Measurements from ENCODE around the gene KRTAP2-1. TPM values are rescaled to one million over a fixed set of nuclear protein-coding genes. Genes with fewer than 3 reads are reported as not detected.
A peak's percentile ranks its signal among the peaks of the same experiment; 100 is the strongest.
"Not testable (repeated sequence)": the region's sequence is repeated elsewhere in the genome, so short reads cannot be mapped to it uniquely, and the experiment has no call there.

The KRTAP2-1 gene, protein sequence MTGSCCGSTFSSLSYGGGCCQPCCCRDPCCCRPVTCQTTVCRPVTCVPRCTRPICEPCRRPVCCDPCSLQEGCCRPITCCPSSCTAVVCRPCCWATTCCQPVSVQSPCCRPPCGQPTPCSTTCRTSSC
- not detected in 2 replicates for total RNA-seq (2014; rRNA removed; shearing (Covaris generic); ENCODE audit: low replicate concordance)

- not testable (repeated sequence) for H3K36me3 ChIP-seq, H3K27me3 ChIP-seq, H3K4me3 ChIP-seq, DNase-seq
- peaks cover 14% of the 10 kb centered on the region for H3K9me3 ChIP-seq
Observed at GRCh38 chr17:41046735-41047465, at the start of gene KRTAP2-1. Gene KRTAP2-1 (minus strand): TSS chr17:41047316. CDS start chr17:41047267, 49 bp downstream.

DNA sequence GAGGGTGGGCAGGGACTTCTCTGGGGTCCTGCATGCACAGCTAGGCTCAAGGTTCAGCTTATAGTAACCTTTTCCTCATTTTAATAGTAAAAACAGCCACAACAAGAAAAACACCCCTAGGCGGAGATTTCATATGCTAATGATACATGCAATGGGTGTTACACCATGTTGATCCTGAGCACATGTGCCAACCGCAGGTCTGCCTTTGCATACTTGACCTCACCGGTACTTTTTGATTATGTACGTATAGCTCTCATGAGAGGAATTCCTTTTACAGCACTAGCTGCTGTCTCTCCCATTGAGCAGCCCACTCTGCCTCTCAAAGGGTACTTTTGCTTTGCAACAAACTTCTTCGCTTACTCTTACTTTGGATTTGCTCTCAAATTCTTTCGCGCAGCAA is 48.9 kb upstream of the KRTAP2-1 start:
- Histone ChIP-seq H3K9me3 (peaks cover 6% of the 10 kb centered on the region), H3K27me3 (no peaks in the 10 kb centered on the region), H3K4me3 (no peak overlapping the region), H3K36me3 (no peaks in the 10 kb centered on the region)
- no peak for DNase-seq

GRCh38 chr17:41088760-41089352 is 41.7 kb upstream of the KRTAP2-1 start:
- H3K4me3 ChIP-seq, DNase-seq, H3K27me3 ChIP-seq, H3K36me3 ChIP-seq, H3K9me3 ChIP-seq: not testable (repeated sequence)

DNA sequence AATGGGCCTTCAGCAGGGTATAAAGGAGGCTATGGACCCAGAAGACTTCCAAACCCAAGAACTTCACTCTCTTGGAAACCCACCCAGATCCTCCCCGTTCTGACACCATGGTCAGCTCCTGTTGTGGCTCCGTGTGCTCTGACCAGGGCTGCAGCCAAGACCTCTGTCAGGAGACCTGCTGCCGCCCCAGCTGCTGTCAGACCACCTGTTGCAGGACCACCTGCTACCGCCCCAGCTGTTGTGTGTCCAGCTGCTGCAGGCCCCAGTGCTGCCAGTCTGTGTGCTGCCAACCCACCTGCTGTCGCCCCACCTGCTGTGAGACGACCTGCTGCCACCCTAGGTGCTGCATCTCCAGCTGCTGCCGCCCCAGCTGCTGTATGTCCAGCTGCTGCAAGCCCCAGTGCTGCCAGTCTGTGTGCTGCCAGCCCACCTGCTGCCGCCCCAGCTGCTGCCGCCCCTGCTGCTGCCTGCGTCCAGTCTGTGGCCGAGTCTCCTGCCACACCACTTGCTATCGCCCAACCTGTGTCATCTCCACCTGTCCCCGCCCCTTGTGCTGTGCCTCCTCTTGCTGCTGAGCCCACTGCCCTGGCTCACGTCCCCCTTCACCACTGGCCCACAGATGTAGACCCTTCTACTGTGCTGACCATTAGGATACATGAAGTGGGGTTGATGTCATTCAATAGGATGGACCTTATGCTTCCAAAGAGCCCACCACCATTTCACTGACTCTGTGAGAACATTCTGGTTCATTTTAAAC is 37.2 kb upstream of the KRTAP2-1 start, which contains the start of gene KRTAP4-7:
TSS of gene KRTAP4-7 (plus strand) at position 51 of the 757 bp plus-strand sequence. CDS start at position 108, 57 bp downstream.
- DNase-seq, H3K9me3 ChIP-seq, H3K27me3 ChIP-seq, H3K4me3 ChIP-seq, H3K36me3 ChIP-seq: not testable (repeated sequence)

DNA sequence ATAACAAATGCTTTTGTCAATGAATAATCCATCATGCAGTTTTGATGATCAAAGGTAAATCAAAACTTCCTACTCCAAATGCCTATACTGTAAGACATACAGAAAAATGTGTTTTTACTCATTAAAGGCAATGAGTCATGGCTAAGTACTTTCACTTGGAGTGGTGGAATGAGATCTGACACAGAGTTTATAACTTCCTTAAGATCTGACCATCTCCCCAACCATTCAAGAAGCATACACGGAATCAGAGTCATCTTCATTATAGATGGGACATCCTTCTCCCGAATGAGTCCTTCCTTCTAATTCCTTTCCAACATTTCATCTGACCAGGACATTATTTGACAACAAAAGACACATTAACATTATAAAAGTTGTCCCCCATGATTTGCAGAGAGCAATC is 36.3 kb upstream of the KRTAP2-1 start:
- not testable (repeated sequence) for H3K4me3 ChIP-seq, DNase-seq, H3K27me3 ChIP-seq, H3K36me3 ChIP-seq, H3K9me3 ChIP-seq

- no peak for DNase-seq
- no peaks in the 10 kb centered on the region for H3K36me3 ChIP-seq
- no peaks in the 10 kb centered on the region for H3K9me3 ChIP-seq
- H3K4me3 ChIP-seq, result no peak overlapping the region
- H3K27me3 ChIP-seq, result no peaks in the 10 kb centered on the region
Observed at GRCh38 chr17:41082626-41083025, 35.5 kb upstream of the KRTAP2-1 start.

GRCh38 chr17:41076788-41077187 is 29.7 kb upstream of the KRTAP2-1 start:
- DNase-seq, result no peak
- Histone ChIP-seq H3K9me3 (no peaks in the 10 kb centered on the region), H3K4me3 (no peak overlapping the region), H3K36me3 (no peaks in the 10 kb centered on the region), H3K27me3 (no peaks in the 10 kb centered on the region)

GRCh38 chr17:41073676-41074075 is 26.6 kb upstream of the KRTAP2-1 start:
- no peak for DNase-seq
- no peaks in the 10 kb centered on the region for H3K27me3 ChIP-seq
- no peaks in the 10 kb centered on the region for H3K9me3 ChIP-seq
- H3K4me3 ChIP-seq, result no peak overlapping the region
- H3K36me3 ChIP-seq, result no peaks in the 10 kb centered on the region

GRCh38 chr17:41071606-41072360 is 24.7 kb upstream of the KRTAP2-1 start:
- H3K27me3 ChIP-seq, result no peaks in the 10 kb centered on the region
- no peaks in the 10 kb centered on the region; the same call in 1 of the 2 replicates for H3K9me3 ChIP-seq
- no peak for DNase-seq
- no peak overlapping the region for H3K4me3 ChIP-seq
- H3K36me3 ChIP-seq, result no peaks in the 10 kb centered on the region

GRCh38 chr17:41069031-41069430 is 21.9 kb upstream of the KRTAP2-1 start:
- no peaks in the 10 kb centered on the region for H3K27me3 ChIP-seq
- H3K36me3 ChIP-seq, result no peaks in the 10 kb centered on the region
- H3K4me3 ChIP-seq, result no peak overlapping the region
- H3K9me3 ChIP-seq, result no peaks in the 10 kb centered on the region; the same call in 1 of the 2 replicates
- DNase-seq, result no peak

GRCh38 chr17:41067281-41067680 is 20.2 kb upstream of the KRTAP2-1 start:
- no peak for DNase-seq
- Histone ChIP-seq H3K27me3 (no peaks in the 10 kb centered on the region), H3K4me3 (no peak overlapping the region), H3K9me3 (no peaks in the 10 kb centered on the region; the same call in 1 of the 2 replicates), H3K36me3 (no peaks in the 10 kb centered on the region)

DNA sequence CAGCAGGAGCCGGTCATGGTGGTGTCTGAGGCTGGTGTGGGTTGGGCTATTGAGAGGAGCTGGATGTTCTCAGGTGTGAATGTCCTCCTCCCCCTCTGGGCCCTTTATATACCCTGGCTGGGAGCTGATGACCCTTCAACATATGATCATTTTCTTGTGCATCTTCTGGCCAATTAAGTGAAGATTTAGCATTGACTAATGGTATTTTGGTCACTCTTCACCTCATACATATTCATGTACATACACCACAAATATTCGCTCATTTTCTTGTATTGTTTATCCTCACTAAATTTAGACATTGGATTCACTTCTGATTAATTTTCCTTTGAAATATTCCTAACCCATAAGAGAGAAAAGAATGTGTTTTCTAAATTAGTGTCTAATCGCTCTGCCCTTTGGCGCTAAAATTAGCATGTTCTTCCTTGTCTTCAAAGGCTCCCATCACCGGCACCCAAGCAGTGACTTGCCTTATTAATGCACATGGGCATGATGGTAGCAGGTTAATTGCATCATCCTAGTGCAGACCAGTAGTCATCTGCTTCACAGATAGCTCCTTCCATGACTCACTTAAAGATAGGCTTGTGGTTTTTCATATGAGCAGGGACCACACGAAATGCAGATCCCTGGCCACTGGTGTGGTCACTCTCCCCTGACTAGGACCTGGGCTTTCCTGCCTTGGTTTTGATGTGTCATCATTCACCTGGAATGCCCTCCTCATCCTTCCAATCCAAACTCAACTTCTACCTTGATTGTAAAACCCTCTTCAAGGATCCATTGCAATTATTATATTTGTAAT is 18.9 kb upstream of the KRTAP2-1 start, which contains the start of gene KRTAP2-4:
TSS of gene KRTAP2-4 (minus strand) at position 51 of the 796 bp plus-strand sequence. CDS start at position 17, 34 bp downstream.
- peak; percentile 34 for DNase-seq
- Histone ChIP-seq H3K4me3 (no peak within 1 kb of the TSS), H3K27me3 (no peaks in the 10 kb centered on the region), H3K9me3 (no peaks in the 10 kb centered on the region; the same call in 1 of the 2 replicates), H3K36me3 (no peaks in the 10 kb centered on the region)

DNA sequence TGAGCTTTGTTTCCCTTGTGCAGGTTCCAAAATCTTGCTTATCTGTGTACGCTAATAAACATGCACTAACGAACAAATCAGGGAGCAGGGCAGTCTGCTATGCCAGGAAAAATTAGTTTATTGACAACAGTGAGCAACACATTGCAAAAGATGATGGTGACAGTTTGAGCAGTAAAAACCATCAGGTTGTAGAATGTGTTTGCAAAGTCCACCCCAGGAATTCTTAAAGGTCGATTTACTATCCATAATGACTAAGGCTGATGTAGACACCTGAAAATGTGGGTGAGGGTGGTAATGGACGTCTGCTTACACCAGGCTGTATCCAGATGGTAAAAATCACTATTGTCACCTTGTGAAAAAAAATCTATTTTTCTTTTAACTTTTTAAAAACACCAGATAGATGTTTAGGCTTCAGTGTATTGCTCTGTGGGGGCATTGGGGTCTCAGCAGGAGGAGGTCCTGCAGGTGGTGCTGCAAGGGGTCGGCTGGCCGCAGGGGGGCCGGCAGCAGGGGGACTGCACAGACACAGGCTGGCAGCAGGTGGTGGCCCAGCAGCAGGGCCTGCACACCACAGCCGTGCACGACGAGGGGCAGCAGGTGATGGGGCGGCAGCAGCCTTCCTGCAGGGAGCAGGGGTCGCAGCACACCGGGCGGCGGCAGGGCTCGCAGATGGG is 18.0 kb upstream of the KRTAP2-1 start:
- H3K36me3 ChIP-seq, DNase-seq: not testable (repeated sequence)

GRCh38 chr17:41064301-41064700 is 17.2 kb upstream of the KRTAP2-1 start:
- DNase-seq, result no peak
- Histone ChIP-seq H3K27me3 (no peaks in the 10 kb centered on the region), H3K9me3 (no peaks in the 10 kb centered on the region; the same call in 1 of the 2 replicates), H3K36me3 (no peaks in the 10 kb centered on the region), H3K4me3 (no peak overlapping the region)

More for the DNA sequence above, 18.0 kb upstream of the KRTAP2-1 start:
- H3K9me3 ChIP-seq, H3K27me3 ChIP-seq, H3K4me3 ChIP-seq: not testable (repeated sequence)

GRCh38 chr17:41063449-41063848 is 16.3 kb upstream of the KRTAP2-1 start:
- no peaks in the 10 kb centered on the region for H3K27me3 ChIP-seq
- H3K36me3 ChIP-seq, result no peaks in the 10 kb centered on the region
- DNase-seq, result no peak
- H3K4me3 ChIP-seq, result no peak overlapping the region
- H3K9me3 ChIP-seq, result no peaks in the 10 kb centered on the region; the same call in 1 of the 2 replicates
